Measurements from ENCODE around the gene SCN2A. TPM values are rescaled to one million over a fixed set of nuclear protein-coding genes. Genes with fewer than 3 reads are reported as not detected.

Gene SCN2A
- total RNA-seq, 1 donor from 2014 or later, result 0.16 TPM

DNA sequence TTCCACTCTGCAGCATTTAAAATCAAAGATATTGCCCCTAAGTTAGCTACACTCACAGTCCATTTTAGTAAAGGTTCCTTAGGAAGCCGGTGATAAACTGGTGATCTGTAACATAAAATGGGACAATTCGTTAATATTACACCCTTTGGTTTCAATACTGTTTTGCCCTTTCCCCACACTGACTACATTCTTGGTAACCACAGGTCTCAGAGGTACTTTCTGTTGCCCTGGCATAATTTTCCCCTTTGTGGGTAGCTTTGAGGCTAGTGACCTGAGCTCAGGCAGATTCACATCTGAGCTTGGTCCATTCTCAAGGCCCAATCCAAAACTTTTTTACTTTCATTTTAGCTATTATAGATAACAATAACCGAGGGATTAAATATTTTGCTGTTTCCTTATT, 197.3 kb downstream of the SCN2A start:
- CTCF ChIA-PET, result no interaction called here
- POLR2A ChIA-PET, result no interaction called here
- no peaks in the 10 kb centered on the region for H3K4me1 Mint-ChIP-seq
- intact Hi-C loops (cut with micrococcal nuclease), result no loop called here
- TF ChIP-seq, protein P1, sequence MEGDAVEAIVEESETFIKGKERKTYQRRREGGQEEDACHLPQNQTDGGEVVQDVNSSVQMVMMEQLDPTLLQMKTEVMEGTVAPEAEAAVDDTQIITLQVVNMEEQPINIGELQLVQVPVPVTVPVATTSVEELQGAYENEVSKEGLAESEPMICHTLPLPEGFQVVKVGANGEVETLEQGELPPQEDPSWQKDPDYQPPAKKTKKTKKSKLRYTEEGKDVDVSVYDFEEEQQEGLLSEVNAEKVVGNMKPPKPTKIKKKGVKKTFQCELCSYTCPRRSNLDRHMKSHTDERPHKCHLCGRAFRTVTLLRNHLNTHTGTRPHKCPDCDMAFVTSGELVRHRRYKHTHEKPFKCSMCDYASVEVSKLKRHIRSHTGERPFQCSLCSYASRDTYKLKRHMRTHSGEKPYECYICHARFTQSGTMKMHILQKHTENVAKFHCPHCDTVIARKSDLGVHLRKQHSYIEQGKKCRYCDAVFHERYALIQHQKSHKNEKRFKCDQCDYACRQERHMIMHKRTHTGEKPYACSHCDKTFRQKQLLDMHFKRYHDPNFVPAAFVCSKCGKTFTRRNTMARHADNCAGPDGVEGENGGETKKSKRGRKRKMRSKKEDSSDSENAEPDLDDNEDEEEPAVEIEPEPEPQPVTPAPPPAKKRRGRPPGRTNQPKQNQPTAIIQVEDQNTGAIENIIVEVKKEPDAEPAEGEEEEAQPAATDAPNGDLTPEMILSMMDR (IDR thresholded peaks at IDR 0.05), result no peak
- H3K27me3 Mint-ChIP-seq, result no peaks in the 10 kb centered on the region
- H3K36me3 Mint-ChIP-seq (ENCODE audit: low read depth), result no peaks in the 10 kb centered on the region
- H3K9me3 Mint-ChIP-seq, result no peaks in the 10 kb centered on the region
- H3K4me3 Mint-ChIP-seq, result no peak overlapping the region
- DNase-seq (no peak), ATAC-seq (ENCODE audit: low read depth) (no peak)
- H3K27ac Mint-ChIP-seq, result no peak overlapping the region

DNA sequence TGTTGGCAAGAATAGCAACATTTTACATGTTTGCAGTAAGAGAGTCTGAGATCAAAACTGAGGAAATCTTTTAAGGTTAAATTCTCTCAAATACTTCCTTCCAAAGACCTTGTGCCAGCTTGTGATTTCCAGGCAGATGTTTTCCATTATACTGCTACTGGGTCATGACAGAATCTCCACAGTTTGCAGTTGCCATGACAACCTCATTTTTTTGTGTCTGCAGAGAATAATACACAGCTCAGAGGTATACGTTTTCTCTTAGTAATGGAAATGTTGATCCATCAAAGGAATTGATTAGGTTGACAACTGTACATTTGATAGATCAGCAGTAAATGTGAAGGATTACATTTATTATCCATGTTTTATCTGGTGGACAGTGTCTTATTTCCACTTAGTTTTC, 201.2 kb downstream of the SCN2A start:
- no peaks in the 10 kb centered on the region for H3K9me3 Mint-ChIP-seq
- H3K27me3 Mint-ChIP-seq, result no peaks in the 10 kb centered on the region
- H3K36me3 Mint-ChIP-seq (ENCODE audit: low read depth), result no peaks in the 10 kb centered on the region
- H3K27ac Mint-ChIP-seq, result no peak overlapping the region
- DNase-seq (no peak), ATAC-seq (ENCODE audit: low read depth) (no peak)
- CTCF ChIA-PET, result no interaction called here
- TF ChIP-seq, protein P1 (IDR thresholded peaks at IDR 0.05), result no peak
- POLR2A ChIA-PET, result no interaction called here
- H3K4me1 Mint-ChIP-seq, result no peaks in the 10 kb centered on the region
- intact Hi-C loops (cut with micrococcal nuclease), result no loop called here
- H3K4me3 Mint-ChIP-seq, result no peak overlapping the region

Other genes with a start within 250 kb of the SCN2A start
- gene SCN3A, start 35.4 kb upstream of the SCN2A start, total RNA-seq, result 2.2 and 2.6 TPM in 2 replicates
- gene CSRNP3, start 230.3 kb downstream of the SCN2A start, total RNA-seq, result not detected in 2 replicates

Data from activated B cell treated with CpG ODN at 0.5 μM for 24 hours (primary cell).